ENCODE results near the gene STARD7. TPM values are rescaled to one million over a fixed set of nuclear protein-coding genes. Genes with fewer than 3 reads are reported as not detected.

The STARD7 gene
- total and polyA plus RNA-seq, 9 of the 15 experiments (the other 6 are each of a cell fraction or from before 2014, with no cell fraction given): 90.9 to 196 (median 145) TPM

DNA sequence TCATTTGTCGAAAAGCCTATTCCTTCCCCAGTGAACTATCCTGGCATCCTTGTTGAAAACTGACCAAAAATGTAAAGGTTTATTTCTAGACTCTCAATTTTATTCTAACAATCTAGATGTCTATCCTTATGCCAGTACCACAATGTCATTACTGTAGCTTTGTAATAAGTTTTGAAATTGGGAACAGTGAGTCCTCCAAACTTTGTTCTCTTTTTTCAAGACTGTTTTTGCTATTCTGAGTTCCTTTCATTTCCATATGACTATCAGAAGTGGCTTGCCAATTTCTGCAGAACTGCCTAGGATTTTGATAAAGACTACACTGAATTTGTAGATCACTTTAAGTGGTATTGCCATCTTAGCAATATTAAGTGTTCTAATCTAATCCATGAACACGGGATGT is 9.7 kb downstream of the STARD7 start:
- TF ChIP-seq, protein P1, sequence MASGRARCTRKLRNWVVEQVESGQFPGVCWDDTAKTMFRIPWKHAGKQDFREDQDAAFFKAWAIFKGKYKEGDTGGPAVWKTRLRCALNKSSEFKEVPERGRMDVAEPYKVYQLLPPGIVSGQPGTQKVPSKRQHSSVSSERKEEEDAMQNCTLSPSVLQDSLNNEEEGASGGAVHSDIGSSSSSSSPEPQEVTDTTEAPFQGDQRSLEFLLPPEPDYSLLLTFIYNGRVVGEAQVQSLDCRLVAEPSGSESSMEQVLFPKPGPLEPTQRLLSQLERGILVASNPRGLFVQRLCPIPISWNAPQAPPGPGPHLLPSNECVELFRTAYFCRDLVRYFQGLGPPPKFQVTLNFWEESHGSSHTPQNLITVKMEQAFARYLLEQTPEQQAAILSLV (tag; IDR thresholded peaks at IDR 0.05): no peak
- TF ChIP-seq SOX6 (IDR thresholded peaks at IDR 0.05): no peak
- TF ChIP-seq, protein P2, sequence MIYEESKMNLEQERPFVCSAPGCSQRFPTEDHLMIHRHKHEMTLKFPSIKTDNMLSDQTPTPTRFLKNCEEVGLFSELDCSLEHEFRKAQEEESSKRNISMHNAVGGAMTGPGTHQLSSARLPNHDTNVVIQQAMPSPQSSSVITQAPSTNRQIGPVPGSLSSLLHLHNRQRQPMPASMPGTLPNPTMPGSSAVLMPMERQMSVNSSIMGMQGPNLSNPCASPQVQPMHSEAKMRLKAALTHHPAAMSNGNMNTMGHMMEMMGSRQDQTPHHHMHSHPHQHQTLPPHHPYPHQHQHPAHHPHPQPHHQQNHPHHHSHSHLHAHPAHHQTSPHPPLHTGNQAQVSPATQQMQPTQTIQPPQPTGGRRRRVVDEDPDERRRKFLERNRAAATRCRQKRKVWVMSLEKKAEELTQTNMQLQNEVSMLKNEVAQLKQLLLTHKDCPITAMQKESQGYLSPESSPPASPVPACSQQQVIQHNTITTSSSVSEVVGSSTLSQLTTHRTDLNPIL (CRISPR knock-in tag; IDR thresholded peaks at IDR 0.05): no peak
- no peak for TF ChIP-seq NR2C2 (CRISPR knock-in tag; IDR thresholded peaks at IDR 0.05)
- no peak for TF ChIP-seq NR2C2 (tag; IDR thresholded peaks at IDR 0.05)
- no peak for TF ChIP-seq EGR1 (conservative IDR thresholded peaks at IDR 0.05)
- no peak for TF ChIP-seq DMBX1 (CRISPR knock-in tag; IDR thresholded peaks at IDR 0.05; ENCODE audit: borderline replicate concordance)
- no peak for TF ChIP-seq MEF2D (tag; conservative IDR thresholded peaks at IDR 0.05; ENCODE audit: low read depth)
- TF ChIP-seq RCOR1 (IDR thresholded peaks at IDR 0.05; ENCODE audit: borderline replicate concordance in 1 of 2, low read depth in 2 of 2, low read length in 2 of 2): no peak
- TF ChIP-seq, protein P3, sequence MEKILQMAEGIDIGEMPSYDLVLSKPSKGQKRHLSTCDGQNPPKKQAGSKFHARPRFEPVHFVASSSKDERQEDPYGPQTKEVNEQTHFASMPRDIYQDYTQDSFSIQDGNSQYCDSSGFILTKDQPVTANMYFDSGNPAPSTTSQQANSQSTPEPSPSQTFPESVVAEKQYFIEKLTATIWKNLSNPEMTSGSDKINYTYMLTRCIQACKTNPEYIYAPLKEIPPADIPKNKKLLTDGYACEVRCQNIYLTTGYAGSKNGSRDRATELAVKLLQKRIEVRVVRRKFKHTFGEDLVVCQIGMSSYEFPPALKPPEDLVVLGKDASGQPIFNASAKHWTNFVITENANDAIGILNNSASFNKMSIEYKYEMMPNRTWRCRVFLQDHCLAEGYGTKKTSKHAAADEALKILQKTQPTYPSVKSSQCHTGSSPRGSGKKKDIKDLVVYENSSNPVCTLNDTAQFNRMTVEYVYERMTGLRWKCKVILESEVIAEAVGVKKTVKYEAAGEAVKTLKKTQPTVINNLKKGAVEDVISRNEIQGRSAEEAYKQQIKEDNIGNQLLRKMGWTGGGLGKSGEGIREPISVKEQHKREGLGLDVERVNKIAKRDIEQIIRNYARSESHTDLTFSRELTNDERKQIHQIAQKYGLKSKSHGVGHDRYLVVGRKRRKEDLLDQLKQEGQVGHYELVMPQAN (IDR thresholded peaks at IDR 0.05; ENCODE audit: borderline replicate concordance): no peak
- TF ChIP-seq, protein P4, sequence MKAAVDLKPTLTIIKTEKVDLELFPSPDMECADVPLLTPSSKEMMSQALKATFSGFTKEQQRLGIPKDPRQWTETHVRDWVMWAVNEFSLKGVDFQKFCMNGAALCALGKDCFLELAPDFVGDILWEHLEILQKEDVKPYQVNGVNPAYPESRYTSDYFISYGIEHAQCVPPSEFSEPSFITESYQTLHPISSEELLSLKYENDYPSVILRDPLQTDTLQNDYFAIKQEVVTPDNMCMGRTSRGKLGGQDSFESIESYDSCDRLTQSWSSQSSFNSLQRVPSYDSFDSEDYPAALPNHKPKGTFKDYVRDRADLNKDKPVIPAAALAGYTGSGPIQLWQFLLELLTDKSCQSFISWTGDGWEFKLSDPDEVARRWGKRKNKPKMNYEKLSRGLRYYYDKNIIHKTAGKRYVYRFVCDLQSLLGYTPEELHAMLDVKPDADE (conservative IDR thresholded peaks at IDR 0.05; ENCODE audit: control insufficient read depth, low read depth, low read length): no peak
- TF ChIP-seq, protein P5, sequence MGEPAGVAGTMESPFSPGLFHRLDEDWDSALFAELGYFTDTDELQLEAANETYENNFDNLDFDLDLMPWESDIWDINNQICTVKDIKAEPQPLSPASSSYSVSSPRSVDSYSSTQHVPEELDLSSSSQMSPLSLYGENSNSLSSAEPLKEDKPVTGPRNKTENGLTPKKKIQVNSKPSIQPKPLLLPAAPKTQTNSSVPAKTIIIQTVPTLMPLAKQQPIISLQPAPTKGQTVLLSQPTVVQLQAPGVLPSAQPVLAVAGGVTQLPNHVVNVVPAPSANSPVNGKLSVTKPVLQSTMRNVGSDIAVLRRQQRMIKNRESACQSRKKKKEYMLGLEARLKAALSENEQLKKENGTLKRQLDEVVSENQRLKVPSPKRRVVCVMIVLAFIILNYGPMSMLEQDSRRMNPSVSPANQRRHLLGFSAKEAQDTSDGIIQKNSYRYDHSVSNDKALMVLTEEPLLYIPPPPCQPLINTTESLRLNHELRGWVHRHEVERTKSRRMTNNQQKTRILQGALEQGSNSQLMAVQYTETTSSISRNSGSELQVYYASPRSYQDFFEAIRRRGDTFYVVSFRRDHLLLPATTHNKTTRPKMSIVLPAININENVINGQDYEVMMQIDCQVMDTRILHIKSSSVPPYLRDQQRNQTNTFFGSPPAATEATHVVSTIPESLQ (CRISPR knock-in tag; IDR thresholded peaks at IDR 0.05): no peak
- no peak for TF ChIP-seq ZNF830 (CRISPR knock-in tag; IDR thresholded peaks at IDR 0.05)
- no peak for TF ChIP-seq BCL6 (CRISPR knock-in tag; IDR thresholded peaks at IDR 0.05)
- TF ChIP-seq SRSF1 (IDR thresholded peaks at IDR 0.05; ENCODE audit: low read depth, low read length): no peak
- ChIA-PET POLR2A (interaction anchor here (0.7 to 2.1 kb wide), 3 partner anchors 10 to 15 kb away, joined by 3 to 9 read pairs (median 5); partner anchors contain the start of gene STARD7), CTCF (ENCODE audit: low intra/inter-chr PET ratio) (no interaction called here)
- FAIRE-seq: no peak
- BruUV-seq (replicated peaks): no TSS peak
- Histone ChIP-seq H3K4me3 (no peak overlapping the region), H3K9ac (ENCODE audit: insufficient read depth in 1 of 2, low read depth in 2 of 2, low read length in 2 of 2) (no peak overlapping the region), H3K36me3 (ENCODE audit: control insufficient read depth, insufficient read depth, low read length) (peaks cover 64% of the 10 kb centered on the region), H3K27ac (ENCODE audit: extremely low read depth, low read depth, low read length) (no peak overlapping the region), H3K4me2 (ENCODE audit: insufficient read depth, low read length) (no peak overlapping the region), H3K4me1 (replicated peaks in 1 of 2; ENCODE audit: control insufficient read depth in 2 of 2, insufficient read depth in 2 of 2, low read length in 2 of 2) (peaks cover 5 to 24% of the 10 kb centered on the region in 2 experiments; a peak in 4 of 5 replicates), H4K20me1 (replicated peaks; ENCODE audit: control insufficient read depth, insufficient read depth, low read length) (peaks cover 8% of the 10 kb centered on the region; the same call in 1 of the 2 replicates), H3K9me1 (ENCODE audit: control insufficient read depth, insufficient read depth, low read length) (peaks cover 4% of the 10 kb centered on the region), H3K79me2 (ENCODE audit: control insufficient read depth, insufficient read depth, low read length) (peaks cover 96% of the 10 kb centered on the region), H3K27me3 (ENCODE audit: control insufficient read depth in 2 of 2, insufficient read depth in 2 of 2, low read length in 2 of 2) (no peaks in the 10 kb centered on the region), H2AFZ (ENCODE audit: low read depth, low read length) (no peak overlapping the region), H3K9me3 (replicated peaks; ENCODE audit: control insufficient read depth, insufficient read depth, low read depth, low read length) (no peaks in the 10 kb centered on the region)
- in situ Hi-C loops (cut with MboI): no loop called here
- no peak for ATAC-seq
- intact Hi-C loops (cut with micrococcal nuclease): no loop called here
- 77% methylated on average over 2 of the region's 2 CpGs for WGBS (ENCODE audit: insufficient coverage, low coverage, missing lambda C conversion rate)
- DNase-seq (ENCODE audit: extremely low read depth in 1 of 4, low spot score in 3 of 4): no peak

Measured in K562 (cell line).